ENCODE measurements around the gene MEIS3.

Gene MEIS3

GRCh38 chr19:47435196-47435595 is 15.9 kb upstream of the MEIS3 start:
- no peak for DNase-seq (ENCODE audit: low spot score)

DNA sequence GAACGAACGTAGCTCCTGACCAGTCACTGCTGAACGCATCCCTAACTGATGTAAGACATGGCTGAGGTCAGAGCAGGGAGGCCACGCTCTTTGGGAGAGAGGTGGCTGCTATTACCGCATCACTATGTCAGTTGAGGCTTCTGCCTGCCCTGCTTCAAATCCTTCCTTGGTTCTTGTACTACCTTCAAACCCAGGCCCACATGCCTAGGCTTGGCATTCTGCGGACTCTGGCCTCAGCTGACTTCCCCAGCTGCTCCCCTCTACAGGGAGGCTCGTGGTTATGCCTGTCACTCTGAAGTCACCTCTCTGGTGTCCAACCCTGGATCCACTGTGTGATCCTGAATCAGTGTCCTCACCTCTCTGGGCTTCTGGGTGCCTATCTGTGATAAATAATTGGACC is 14.8 kb upstream of the MEIS3 start:
- DNase-seq (ENCODE audit: low spot score) = no peak

GRCh38 chr19:47433121-47433520 is 13.8 kb upstream of the MEIS3 start:
- no peak for DNase-seq (ENCODE audit: low spot score)

- DNase-seq (ENCODE audit: low spot score) = no peak
These were observed 13.2 kb upstream of the MEIS3 start for GRCh38 chr19:47432499-47432898.

- DNase-seq (ENCODE audit: low spot score) = no peak
These were observed 12.8 kb upstream of the MEIS3 start for GRCh38 chr19:47432091-47432490.

GRCh38 chr19:47430041-47430802 is 10.9 kb upstream of the MEIS3 start:
- DNase-seq (ENCODE audit: low spot score) = peak; percentile 60

DNA sequence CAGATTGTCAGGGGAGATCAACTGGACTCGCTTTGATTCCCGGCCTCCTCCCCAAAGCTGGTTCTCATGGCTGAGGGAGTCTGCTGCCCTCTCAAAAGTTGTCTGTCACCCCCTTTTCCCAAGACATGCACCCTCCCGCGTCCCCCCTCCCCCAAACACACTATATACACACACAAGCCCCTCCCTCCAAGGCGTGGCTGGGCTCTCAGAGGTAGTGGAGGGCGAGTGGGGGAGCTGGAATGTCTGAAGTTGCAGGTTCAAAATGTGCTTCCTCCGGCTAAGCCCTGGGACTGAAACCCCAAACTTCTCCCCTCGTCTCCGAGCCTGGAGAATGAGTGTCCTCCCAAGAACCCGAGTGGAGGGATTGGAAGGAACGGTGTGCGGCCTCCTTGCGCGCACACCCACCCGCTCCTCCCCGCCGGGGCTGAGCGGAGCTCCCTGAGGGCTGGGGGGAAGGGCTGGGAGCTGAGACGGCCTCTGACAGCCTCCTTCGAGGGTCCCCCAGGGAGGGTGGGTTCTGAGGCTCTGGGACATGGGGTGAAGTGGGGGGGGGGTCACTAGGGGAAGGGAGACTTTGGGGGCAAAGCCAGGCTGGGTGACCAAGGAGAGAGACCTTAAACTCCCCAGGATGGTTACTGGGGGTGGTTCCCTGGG is 9.9 kb upstream of the MEIS3 start:
- DNase-seq (ENCODE audit: low spot score) = no peak

GRCh38 chr19:47428177-47428894 is 9.0 kb upstream of the MEIS3 start:
- DNase-seq (ENCODE audit: low spot score) = peak; percentile 94

- peak; percentile 61 for DNase-seq (ENCODE audit: low spot score)
These were observed 8.2 kb upstream of the MEIS3 start for GRCh38 chr19:47427241-47428176.

DNA sequence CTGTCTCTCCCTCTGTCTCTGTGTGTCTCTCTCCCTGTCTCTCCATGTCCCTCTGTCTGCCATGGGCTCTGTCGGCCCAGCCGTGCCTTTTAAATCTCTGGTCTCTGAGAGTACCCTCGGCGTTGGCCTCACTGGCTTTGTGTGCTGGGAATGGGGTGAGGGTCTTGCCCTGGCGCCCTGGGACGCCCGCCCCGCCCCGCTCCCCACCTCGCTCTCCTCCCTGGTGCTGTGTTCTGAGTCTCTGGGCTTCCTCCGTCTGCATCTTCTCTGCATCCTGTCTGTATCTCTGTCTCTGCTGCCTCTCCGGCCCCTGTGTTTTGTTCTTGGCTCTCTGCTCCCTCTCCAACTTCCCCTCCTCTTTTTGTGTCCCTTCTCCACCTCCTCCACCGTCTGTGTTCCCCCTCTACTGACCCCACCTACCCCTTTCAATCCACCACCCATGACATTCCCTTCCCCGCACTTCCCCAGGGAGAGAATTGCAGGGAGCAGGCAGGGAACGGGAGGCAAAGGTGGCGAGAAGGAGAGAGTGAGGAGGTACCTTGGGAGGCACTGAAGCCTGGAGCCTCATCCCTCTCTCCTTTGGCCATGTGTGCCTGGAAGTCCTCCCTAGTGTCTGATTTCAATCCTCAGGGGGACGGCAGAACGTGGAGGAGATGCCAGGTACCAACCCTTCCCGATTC is 4.0 kb upstream of the MEIS3 start:
- DNase-seq (ENCODE audit: low spot score) = no peak

GRCh38 chr19:47422417-47423163 is 3.3 kb upstream of the MEIS3 start:
- DNase-seq (ENCODE audit: low spot score) = no peak

DNA sequence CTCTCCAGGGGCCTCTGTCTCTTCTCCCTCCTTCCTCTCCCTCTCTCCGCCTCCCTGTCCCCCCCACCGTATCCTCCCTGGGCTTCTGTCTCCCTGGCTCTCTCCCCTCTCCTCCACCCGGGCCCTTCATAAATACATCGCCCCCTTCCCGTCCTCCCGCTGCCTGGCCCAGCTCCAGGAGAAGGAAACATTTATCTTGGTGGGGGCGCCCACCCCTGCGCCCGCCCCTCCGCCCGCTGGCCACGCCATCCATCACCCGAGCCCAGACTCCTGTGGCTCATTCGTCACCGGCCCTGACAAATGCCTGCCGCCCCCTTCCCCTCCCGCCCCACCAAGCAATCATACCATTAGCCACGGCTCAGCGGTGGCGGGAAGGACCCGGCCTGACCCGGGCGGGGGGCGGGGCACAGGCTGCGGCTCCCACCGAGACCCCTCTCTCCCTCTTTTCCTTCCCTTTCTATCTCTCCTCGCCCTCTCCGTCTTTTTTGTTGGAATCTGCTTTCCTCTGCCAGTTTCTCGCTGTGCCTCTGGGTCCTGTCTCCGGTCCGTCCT is 2.6 kb upstream of the MEIS3 start:
- DNase-seq (ENCODE audit: low spot score) = no peak

DNA sequence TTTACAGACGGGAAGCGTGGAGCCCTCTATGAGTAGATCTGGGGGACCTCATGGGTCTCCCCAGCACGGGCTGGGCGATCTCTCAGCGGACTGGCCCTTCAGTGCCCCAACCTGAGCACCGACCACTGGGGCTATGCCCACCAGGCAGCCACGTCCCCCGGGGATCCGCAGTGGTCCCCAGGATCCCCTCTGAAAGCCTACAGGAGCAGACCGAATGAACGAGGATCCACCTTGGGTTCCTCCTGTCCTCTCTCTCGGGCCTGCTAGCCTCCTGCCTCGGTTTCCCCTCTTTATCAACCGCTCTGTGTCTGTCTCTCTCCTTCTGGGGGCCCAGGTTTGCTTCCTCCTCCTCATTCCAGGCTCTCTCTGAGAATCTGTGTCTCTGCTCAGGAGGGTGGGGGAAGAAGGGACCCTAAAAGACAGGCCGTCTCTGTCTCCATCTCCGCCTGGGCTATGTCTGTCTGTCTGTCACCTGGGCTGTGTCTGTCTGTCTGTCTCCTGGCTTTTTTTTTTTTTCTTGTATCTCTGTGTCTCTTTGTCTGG is 2.0 kb upstream of the MEIS3 start:
- DNase-seq (ENCODE audit: low spot score) = no peak

GRCh38 chr19:47419789-47420188 is 462 bp upstream of the MEIS3 start:
- no peak for DNase-seq (ENCODE audit: low spot score)

DNA sequence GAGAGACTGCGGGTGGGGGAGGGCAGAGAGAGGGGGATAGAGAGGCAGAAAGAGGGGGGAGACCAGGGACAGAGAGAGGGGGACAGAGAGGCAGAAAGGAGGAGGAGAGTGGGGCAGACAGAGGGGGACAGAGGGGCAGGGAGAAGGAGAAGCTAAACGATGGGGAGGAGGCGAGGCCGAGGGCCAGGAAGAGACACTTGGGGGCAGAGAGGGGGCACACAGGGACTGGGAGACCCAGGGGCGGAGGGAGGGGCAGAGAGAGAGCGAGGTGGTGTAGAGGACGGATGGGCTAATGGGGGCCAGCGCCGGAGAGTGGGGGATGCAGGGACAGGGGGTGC is 666 bp downstream of the MEIS3 start:
- no peak for DNase-seq (ENCODE audit: low spot score)

DNA sequence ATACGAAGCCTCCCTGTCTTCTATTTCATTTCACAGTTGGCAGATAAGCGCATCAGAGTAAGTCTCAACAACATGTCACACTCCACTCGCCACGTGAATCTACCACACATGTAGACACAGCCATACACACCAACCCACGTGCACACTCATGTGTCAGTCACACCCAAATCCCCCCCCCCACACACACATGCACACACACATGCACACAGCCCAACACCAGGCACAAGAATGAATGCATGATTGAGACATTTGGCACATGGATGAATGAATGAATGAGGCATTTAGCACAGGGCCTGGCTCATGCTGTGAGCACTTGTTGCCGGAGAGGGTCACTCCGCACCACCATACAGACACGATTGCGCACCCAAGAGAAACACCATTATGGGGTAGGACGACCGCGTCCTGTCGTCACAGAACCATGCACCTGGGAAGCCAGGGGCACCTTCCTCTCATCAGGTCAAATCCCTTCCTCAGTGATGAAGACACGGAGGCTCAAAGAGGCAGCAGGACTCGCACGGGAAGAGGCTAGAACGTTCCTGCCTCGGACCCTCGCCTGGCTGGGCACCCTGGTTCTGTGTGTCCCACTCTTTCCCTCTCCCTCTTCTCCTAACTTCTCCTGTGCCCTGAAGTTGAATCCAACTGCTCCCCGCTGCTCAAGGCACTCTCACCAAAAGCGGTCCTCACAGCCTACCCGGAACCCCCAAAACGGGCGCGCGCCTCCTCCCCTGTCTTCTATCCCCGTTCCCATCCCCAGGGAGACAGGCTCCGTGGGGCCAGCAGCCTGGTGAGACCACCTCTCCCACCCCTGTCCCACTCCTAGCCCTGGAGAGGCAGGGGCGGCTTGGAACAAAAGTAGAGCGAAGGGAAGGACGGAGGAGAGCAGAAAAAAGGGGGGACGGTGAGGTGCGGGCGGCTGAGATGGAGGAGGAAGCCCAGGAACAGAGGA is 1.3 kb downstream of the MEIS3 start:
- no peak for DNase-seq (ENCODE audit: low spot score)

DNA sequence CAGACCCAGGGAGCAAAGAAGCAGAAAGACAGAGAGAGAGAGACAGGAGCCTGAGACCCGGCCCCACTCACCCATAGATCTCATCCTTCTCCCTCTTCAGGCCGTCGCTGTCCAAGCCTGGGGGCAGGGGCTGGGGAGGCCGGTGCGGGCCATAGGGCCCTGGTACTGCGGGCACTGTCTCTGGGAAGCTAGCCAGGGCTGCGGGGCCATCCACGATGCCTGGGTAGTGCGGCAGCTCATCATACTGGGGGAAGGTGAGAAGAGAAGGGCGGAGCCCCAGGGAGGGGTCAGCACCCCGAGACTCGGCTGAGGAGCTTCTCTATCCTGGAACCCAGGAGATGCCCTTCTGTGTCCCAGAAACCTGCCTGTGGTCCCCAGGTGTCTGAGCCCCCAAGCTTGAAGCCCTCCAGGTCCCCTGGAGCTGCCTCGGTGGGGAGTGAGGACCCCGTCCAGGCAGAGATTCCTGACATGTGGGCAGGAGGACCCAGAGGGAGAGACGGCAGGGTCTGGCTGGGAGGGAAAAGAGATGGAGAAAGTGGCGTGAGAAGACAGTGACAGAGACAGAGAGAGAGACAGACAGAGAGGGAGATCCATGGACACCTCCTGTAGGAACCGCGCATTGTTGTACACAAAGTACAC is 2.1 kb downstream of the MEIS3 start:
- DNase-seq (ENCODE audit: low spot score) = no peak

- no peak for DNase-seq (ENCODE audit: low spot score)
These were observed 2.7 kb downstream of the MEIS3 start for GRCh38 chr19:47416643-47416985.

All from kidney tubule cell (primary cell).